Lung (tissue), 12 donors: ENCODE measurements around the gene CCT8. TPM values are rescaled to one million over a fixed set of nuclear protein-coding genes. Genes with fewer than 3 reads are reported as not detected.

ENCODE experiments used
- ATAC-seq: fragments of 200-7000 bp; cut with Tn5 transposase; one replicate; pipeline ENCODE4 v1.9.1; 2020; ENCODE audit warnings: moderate number of reproducible peaks; ENCODE audit not compliant: insufficient read depth, low FRiP score
- DNase-seq, 3 donors: peaks; one replicate each; pipeline ENCODE4 v3.0.0-alpha.2; 2013 to 2017
- H3K27ac ChIP-seq, 2 donors: one replicate each; pipeline ENCODE4 v1.5.1; 2013; ENCODE audit warnings: mild to moderate bottlenecking in 2 of 2, moderate library complexity in 2 of 2, control low read depth in 1 of 2, inconsistent platforms in 1 of 2, low read depth in 1 of 2, low read length in 1 of 2
- H3K27me3 ChIP-seq, 3 donors: one replicate each; pipeline ENCODE4 v1.5.1; 2013; ENCODE audit warnings: low read length in 2 of 3; ENCODE audit not compliant: control insufficient read depth in 3 of 3, insufficient read depth in 3 of 3
- H3K36me3 ChIP-seq, 4 donors: one replicate each; pipeline ENCODE4 v1.5.1; 2013; ENCODE audit warnings: low read length in 4 of 4, mild to moderate bottlenecking in 1 of 4, moderate library complexity in 1 of 4; ENCODE audit not compliant: control insufficient read depth in 4 of 4, insufficient read depth in 4 of 4
- H3K4me1 ChIP-seq, 5 donors: one replicate each; pipeline ENCODE4 v1.5.1; 2013; ENCODE audit warnings: low read length in 5 of 5, mild to moderate bottlenecking in 2 of 5, moderate library complexity in 1 of 5; ENCODE audit not compliant: control insufficient read depth in 5 of 5, insufficient read depth in 5 of 5
- H3K4me3 ChIP-seq: one replicate; pipeline ENCODE4 v1.5.1; 2013; ENCODE audit warnings: mild to moderate bottlenecking, control low read depth, moderate library complexity
- H3K9ac ChIP-seq, 2 donors: one replicate each; pipeline ENCODE4 v1.5.1; 2013; ENCODE audit warnings: low read length in 2 of 2, control low read depth in 1 of 2; ENCODE audit not compliant: insufficient read depth in 1 of 2
- H3K9me3 ChIP-seq, 4 donors: one replicate each; pipeline ENCODE4 v1.5.1; 2013; ENCODE audit warnings: low read length in 3 of 4, mild to moderate bottlenecking in 1 of 4, moderate library complexity in 1 of 4; ENCODE audit not compliant: control insufficient read depth in 4 of 4, insufficient read depth in 3 of 4
- WGBS, 2 donors: extraction: QIAGEN DNeasy Blood & Tissue Kit; methylation state at CpG; one replicate each; pipeline ENCODE4 v1.1.7; 2013; 5-methylcytosine and 5-hydroxymethylcytosine counted together
- polyA plus RNA-seq, 2 donors: library from polyadenylated mRNA; stranded (reverse); fragments of 200-250 nt; gene quantifications; one replicate each; pipeline ENCODE4 v1.2.1, GENCODE V29; 2013
- total RNA-seq, 2 donors: library from RNA; depleted of rRNA in 1 of 2; stranded (reverse); fragments of >200 nt in 1 of 2; gene quantifications; one replicate each; pipeline ENCODE4 v1.2.1, GENCODE V29; 2014 to 2021
- TF ChIP-seq, protein P1 (sequence below): IDR thresholded peaks from 2 replicates; pipeline ENCODE4 v1.5.1; 2012; ENCODE audit warnings: mild to moderate bottlenecking; ENCODE audit errors: control extremely low read depth, extremely low read depth
- donor health status: control.
- donor health status: control.
- donor health status: Bipolar disorder and iron deficiency.
- donor health status: healthy.
- donor health status: DM: yes; HTN: yes; CAD: no.

CCT8 gene
- total and polyA plus RNA-seq, 4 donors = 112 to 131 (median 127) TPM

DNA sequence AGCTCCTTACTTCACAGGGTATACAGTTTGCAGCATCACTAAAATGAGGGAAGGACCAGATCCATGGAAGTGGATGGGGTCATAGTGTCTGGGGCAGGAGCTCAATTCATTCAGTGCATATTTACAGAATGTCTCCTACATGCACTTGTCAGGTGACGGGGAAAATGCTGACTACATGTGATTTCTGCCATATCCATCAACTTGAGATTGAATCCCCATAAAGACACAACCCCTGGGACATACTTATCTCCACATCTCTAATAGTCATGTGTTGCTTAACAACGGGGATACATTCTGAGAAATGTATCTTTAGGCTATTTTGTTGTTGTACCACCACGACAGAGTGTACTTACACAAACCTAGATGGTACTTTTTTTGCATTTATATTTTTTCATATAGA lies 66.3 kb downstream of the CCT8 start:
- H3K27me3 ChIP-seq = no peaks in the 10 kb centered on the region
- peaks cover 0 to 7% (median 3%) of the 10 kb centered on the region in 4 donors for H3K36me3 ChIP-seq
- 89 to 90% methylated on average over 3 of the region's 3 CpGs for WGBS, 2 donors
- H3K27ac ChIP-seq = no peak overlapping the region
- ATAC-seq = no peak
- DNase-seq = no peak
- no peak overlapping the region for H3K9ac ChIP-seq
- no peak overlapping the region for H3K4me3 ChIP-seq
- TF ChIP-seq, protein P1, sequence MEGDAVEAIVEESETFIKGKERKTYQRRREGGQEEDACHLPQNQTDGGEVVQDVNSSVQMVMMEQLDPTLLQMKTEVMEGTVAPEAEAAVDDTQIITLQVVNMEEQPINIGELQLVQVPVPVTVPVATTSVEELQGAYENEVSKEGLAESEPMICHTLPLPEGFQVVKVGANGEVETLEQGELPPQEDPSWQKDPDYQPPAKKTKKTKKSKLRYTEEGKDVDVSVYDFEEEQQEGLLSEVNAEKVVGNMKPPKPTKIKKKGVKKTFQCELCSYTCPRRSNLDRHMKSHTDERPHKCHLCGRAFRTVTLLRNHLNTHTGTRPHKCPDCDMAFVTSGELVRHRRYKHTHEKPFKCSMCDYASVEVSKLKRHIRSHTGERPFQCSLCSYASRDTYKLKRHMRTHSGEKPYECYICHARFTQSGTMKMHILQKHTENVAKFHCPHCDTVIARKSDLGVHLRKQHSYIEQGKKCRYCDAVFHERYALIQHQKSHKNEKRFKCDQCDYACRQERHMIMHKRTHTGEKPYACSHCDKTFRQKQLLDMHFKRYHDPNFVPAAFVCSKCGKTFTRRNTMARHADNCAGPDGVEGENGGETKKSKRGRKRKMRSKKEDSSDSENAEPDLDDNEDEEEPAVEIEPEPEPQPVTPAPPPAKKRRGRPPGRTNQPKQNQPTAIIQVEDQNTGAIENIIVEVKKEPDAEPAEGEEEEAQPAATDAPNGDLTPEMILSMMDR = no peak
- H3K9me3 ChIP-seq = no peaks in the 10 kb centered on the region
- peaks cover 0 to 2% (median 0%) of the 10 kb centered on the region in 5 donors for H3K4me1 ChIP-seq

Other genes starting within 250 kb of the CCT8 start
- gene LTN1, start 80.8 kb downstream of the CCT8 start, total RNA-seq = 10 to 100 TPM; 17.0 to 46.9 TPM
- 1 to 10 TPM; 4.5 to 7.0 TPM for gene LTN1, start 80.8 kb downstream of the CCT8 start, polyA plus RNA-seq
- gene RWDD2B, start 54.3 kb downstream of the CCT8 start, total RNA-seq = 10 to 100 TPM; 11.6 to 15.8 TPM
- gene RWDD2B, start 54.3 kb downstream of the CCT8 start, polyA plus RNA-seq = 10 to 100 TPM; 10.3 to 14.1 TPM
- 10 to 100 TPM; 33.2 to 42.3 TPM for gene USP16, start 49.0 kb downstream of the CCT8 start, total RNA-seq
- gene USP16, start 49.0 kb downstream of the CCT8 start, polyA plus RNA-seq = 10 to 100 TPM; 22.7 to 23.9 TPM
- 1 to 10 TPM; 7.8 to 8.7 TPM for gene MAP3K7CL, start 57.0 kb upstream of the CCT8 start, total RNA-seq
- gene MAP3K7CL, start 57.0 kb upstream of the CCT8 start, polyA plus RNA-seq = 10 to 100 TPM in 1 of 2 donors, 1 to 10 TPM in 1; 5.6 to 15.1 TPM
- gene BACH1, start 225.3 kb upstream of the CCT8 start, total RNA-seq = 100 to 1,000 TPM in 1 of 2 donors, 10 to 100 TPM in 1; 79.7 to 106 TPM
- 10 to 100 TPM in 1 of 2 donors, 1 to 10 TPM in 1; 9.2 to 28.8 TPM for gene BACH1, start 225.3 kb upstream of the CCT8 start, polyA plus RNA-seq